GM12878 (cell line): ENCODE measurements around the gene RNF126. TPM values are rescaled to one million over a fixed set of nuclear protein-coding genes. Genes with fewer than 3 reads are reported as not detected.

Experiments used
- IRF4 ChIP-seq: IDR thresholded peaks from 2 replicates; pipeline ENCODE4 v1.6.1; 2011; ENCODE audit warnings: low read depth, low read length
- MEF2A ChIP-seq: IDR thresholded peaks from 2 replicates; pipeline ENCODE4 v1.6.1; 2011; ENCODE audit warnings: low read depth, mild to moderate bottlenecking, low read length, moderate library complexity; ENCODE audit not compliant: insufficient read depth
- NFXL1 ChIP-seq: fragments of 450-650 bp; IDR thresholded peaks from 2 replicates; pipeline ENCODE4 v1.6.1; 2017; ENCODE audit warnings: antibody characterized with exemption, mild to moderate bottlenecking, borderline replicate concordance
- NR2C1 ChIP-seq: fragments of 450-650 bp; IDR thresholded peaks from 2 replicates; pipeline ENCODE4 v1.6.1; 2017; ENCODE audit warnings: antibody characterized with exemption, mild to moderate bottlenecking, moderate library complexity
- POLR2AphosphoS5 ChIP-seq: IDR thresholded peaks from 2 replicates; pipeline ENCODE4 v1.6.1; 2011; ENCODE audit warnings: mild to moderate bottlenecking, low read length, inconsistent platforms
- SIN3A ChIP-seq: IDR thresholded peaks from 2 replicates; pipeline ENCODE4 v1.6.1; 2012; ENCODE audit warnings: low read depth, low read length, improper control_type of control experiment
- ZNF274 ChIP-seq: IDR thresholded peaks from one replicate; pipeline ENCODE4 v1.8.0; 2011; ENCODE audit not compliant: insufficient read length, insufficient read depth
- polyA plus RNA-seq, 11 experiments: library from polyadenylated mRNA; depleted of rRNA in 4 of 11; unstranded in 6 of 11; stranded (reverse) in 5 of 11; fragments of >200 nt; fragmentation: Nextera tagmentation in 4 of 11; fragmentation: Illumina TruSeq in 1 of 11; extraction: Ambion mirVana in 4 of 11; extraction: Trizol in 1 of 11; gene quantifications; 1 replicate in 1 of 11; 2 replicates in 10 of 11; pipeline versions ENCODE4 v1.2.1 to v1.2.3, GENCODE V29; 2011 to 2016; ENCODE audit warnings: inconsistent platforms in 2 of 11, missing spikeins in 2 of 11, low read depth in 1 of 11
- total RNA-seq, 4 experiments: library from RNA; depleted of rRNA in 3 of 4; stranded (reverse); fragments of >200 nt in 3 of 4; fragmentation: Illumina TruSeq in 1 of 4; extraction: Trizol in 1 of 4; gene quantifications; 2 replicates each; pipeline versions ENCODE4 v1.2.1 to v1.2.3, GENCODE V29; 2013 to 2021
- TF ChIP-seq, protein P1 (sequence below): IDR thresholded peaks from 2 replicates; pipeline ENCODE4 v1.6.1; 2012; ENCODE audit warnings: improper control_type of control experiment, low read depth, low read length; ENCODE audit not compliant: insufficient replicate concordance
- TF ChIP-seq, protein P2 (sequence below): IDR thresholded peaks from 2 replicates; pipeline ENCODE4 v1.6.1; 2012; ENCODE audit warnings: low read length, inconsistent platforms
- TF ChIP-seq, protein P3 (sequence below): fragments of 450-650 bp; IDR thresholded peaks from 2 replicates; pipeline ENCODE4 v1.6.1; 2017; ENCODE audit warnings: borderline replicate concordance
- TF ChIP-seq, protein P4 (sequence below): IDR thresholded peaks from 2 replicates; pipeline ENCODE4 v1.6.1; 2012; ENCODE audit warnings: mild to moderate bottlenecking, low read depth, low read length
- TF ChIP-seq, protein P5 (sequence below): fragments of 450-650 bp; IDR thresholded peaks from 2 replicates; pipeline ENCODE4 v1.6.1; 2017; ENCODE audit warnings: mild to moderate bottlenecking
- TF ChIP-seq, protein P6 (sequence below): IDR thresholded peaks from 2 replicates; pipeline ENCODE4 v1.6.1; 2011; ENCODE audit warnings: low read depth, mild to moderate bottlenecking, low read length, moderate library complexity, borderline replicate concordance; ENCODE audit errors: extremely low read depth

RNF126 gene
- total and polyA plus RNA-seq, 10 of the 15 experiments (the other 5 are each of a cell fraction or from before 2014, with no cell fraction given): 0.45 to 100 (median 50.6) TPM

DNA sequence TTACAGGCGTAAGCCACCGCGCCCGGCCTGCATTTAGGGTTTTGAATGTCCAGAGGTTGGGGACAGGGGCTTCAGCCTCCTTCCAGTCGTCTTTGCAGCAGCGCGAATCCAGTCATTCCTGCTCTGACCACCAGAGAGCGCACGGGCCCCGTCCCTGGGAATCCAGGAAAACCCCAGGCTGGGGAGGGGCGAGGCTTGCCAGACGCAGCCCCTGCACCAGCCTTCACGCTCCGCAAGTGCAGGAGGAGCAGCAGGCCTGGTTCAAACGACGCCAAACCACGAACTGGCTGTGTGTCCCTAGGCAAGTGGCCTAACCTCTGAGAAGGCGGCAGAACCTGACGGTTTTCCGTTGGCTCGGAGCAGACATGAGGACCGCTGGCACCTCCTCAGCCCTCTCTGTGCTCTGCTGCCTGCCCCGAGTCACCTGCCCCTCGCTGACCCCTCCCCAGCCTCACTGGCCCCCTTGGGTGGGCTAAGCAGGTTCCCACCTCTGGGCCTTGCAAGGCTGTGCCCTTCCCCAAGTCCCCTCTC, 2.0 kb upstream of the RNF126 start (continued):
- TF ChIP-seq, protein P1, sequence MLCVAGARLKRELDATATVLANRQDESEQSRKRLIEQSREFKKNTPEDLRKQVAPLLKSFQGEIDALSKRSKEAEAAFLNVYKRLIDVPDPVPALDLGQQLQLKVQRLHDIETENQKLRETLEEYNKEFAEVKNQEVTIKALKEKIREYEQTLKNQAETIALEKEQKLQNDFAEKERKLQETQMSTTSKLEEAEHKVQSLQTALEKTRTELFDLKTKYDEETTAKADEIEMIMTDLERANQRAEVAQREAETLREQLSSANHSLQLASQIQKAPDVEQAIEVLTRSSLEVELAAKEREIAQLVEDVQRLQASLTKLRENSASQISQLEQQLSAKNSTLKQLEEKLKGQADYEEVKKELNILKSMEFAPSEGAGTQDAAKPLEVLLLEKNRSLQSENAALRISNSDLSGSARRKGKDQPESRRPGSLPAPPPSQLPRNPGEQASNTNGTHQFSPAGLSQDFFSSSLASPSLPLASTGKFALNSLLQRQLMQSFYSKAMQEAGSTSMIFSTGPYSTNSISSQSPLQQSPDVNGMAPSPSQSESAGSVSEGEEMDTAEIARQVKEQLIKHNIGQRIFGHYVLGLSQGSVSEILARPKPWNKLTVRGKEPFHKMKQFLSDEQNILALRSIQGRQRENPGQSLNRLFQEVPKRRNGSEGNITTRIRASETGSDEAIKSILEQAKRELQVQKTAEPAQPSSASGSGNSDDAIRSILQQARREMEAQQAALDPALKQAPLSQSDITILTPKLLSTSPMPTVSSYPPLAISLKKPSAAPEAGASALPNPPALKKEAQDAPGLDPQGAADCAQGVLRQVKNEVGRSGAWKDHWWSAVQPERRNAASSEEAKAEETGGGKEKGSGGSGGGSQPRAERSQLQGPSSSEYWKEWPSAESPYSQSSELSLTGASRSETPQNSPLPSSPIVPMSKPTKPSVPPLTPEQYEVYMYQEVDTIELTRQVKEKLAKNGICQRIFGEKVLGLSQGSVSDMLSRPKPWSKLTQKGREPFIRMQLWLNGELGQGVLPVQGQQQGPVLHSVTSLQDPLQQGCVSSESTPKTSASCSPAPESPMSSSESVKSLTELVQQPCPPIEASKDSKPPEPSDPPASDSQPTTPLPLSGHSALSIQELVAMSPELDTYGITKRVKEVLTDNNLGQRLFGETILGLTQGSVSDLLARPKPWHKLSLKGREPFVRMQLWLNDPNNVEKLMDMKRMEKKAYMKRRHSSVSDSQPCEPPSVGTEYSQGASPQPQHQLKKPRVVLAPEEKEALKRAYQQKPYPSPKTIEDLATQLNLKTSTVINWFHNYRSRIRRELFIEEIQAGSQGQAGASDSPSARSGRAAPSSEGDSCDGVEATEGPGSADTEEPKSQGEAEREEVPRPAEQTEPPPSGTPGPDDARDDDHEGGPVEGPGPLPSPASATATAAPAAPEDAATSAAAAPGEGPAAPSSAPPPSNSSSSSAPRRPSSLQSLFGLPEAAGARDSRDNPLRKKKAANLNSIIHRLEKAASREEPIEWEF: no peak
- TF ChIP-seq, protein P2, sequence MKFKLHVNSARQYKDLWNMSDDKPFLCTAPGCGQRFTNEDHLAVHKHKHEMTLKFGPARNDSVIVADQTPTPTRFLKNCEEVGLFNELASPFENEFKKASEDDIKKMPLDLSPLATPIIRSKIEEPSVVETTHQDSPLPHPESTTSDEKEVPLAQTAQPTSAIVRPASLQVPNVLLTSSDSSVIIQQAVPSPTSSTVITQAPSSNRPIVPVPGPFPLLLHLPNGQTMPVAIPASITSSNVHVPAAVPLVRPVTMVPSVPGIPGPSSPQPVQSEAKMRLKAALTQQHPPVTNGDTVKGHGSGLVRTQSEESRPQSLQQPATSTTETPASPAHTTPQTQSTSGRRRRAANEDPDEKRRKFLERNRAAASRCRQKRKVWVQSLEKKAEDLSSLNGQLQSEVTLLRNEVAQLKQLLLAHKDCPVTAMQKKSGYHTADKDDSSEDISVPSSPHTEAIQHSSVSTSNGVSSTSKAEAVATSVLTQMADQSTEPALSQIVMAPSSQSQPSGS: no peak
- TF ChIP-seq, protein P3, sequence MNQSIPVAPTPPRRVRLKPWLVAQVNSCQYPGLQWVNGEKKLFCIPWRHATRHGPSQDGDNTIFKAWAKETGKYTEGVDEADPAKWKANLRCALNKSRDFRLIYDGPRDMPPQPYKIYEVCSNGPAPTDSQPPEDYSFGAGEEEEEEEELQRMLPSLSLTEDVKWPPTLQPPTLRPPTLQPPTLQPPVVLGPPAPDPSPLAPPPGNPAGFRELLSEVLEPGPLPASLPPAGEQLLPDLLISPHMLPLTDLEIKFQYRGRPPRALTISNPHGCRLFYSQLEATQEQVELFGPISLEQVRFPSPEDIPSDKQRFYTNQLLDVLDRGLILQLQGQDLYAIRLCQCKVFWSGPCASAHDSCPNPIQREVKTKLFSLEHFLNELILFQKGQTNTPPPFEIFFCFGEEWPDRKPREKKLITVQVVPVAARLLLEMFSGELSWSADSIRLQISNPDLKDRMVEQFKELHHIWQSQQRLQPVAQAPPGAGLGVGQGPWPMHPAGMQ: no peak
- TF ChIP-seq, protein P4, sequence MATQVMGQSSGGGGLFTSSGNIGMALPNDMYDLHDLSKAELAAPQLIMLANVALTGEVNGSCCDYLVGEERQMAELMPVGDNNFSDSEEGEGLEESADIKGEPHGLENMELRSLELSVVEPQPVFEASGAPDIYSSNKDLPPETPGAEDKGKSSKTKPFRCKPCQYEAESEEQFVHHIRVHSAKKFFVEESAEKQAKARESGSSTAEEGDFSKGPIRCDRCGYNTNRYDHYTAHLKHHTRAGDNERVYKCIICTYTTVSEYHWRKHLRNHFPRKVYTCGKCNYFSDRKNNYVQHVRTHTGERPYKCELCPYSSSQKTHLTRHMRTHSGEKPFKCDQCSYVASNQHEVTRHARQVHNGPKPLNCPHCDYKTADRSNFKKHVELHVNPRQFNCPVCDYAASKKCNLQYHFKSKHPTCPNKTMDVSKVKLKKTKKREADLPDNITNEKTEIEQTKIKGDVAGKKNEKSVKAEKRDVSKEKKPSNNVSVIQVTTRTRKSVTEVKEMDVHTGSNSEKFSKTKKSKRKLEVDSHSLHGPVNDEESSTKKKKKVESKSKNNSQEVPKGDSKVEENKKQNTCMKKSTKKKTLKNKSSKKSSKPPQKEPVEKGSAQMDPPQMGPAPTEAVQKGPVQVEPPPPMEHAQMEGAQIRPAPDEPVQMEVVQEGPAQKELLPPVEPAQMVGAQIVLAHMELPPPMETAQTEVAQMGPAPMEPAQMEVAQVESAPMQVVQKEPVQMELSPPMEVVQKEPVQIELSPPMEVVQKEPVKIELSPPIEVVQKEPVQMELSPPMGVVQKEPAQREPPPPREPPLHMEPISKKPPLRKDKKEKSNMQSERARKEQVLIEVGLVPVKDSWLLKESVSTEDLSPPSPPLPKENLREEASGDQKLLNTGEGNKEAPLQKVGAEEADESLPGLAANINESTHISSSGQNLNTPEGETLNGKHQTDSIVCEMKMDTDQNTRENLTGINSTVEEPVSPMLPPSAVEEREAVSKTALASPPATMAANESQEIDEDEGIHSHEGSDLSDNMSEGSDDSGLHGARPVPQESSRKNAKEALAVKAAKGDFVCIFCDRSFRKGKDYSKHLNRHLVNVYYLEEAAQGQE: no peak
- TF ChIP-seq POLR2AphosphoS5: no peak
- peak; percentile 39; the same call in 1 of the 2 replicates for TF ChIP-seq IRF4
- no peak for TF ChIP-seq NFXL1
- TF ChIP-seq, protein P5, sequence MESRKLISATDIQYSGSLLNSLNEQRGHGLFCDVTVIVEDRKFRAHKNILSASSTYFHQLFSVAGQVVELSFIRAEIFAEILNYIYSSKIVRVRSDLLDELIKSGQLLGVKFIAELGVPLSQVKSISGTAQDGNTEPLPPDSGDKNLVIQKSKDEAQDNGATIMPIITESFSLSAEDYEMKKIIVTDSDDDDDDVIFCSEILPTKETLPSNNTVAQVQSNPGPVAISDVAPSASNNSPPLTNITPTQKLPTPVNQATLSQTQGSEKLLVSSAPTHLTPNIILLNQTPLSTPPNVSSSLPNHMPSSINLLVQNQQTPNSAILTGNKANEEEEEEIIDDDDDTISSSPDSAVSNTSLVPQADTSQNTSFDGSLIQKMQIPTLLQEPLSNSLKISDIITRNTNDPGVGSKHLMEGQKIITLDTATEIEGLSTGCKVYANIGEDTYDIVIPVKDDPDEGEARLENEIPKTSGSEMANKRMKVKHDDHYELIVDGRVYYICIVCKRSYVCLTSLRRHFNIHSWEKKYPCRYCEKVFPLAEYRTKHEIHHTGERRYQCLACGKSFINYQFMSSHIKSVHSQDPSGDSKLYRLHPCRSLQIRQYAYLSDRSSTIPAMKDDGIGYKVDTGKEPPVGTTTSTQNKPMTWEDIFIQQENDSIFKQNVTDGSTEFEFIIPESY: no peak
- TF ChIP-seq ZNF274: no peak
- TF ChIP-seq MEF2A: no peak
- no peak for TF ChIP-seq SIN3A
- no peak for TF ChIP-seq NR2C1
- TF ChIP-seq, protein P6, sequence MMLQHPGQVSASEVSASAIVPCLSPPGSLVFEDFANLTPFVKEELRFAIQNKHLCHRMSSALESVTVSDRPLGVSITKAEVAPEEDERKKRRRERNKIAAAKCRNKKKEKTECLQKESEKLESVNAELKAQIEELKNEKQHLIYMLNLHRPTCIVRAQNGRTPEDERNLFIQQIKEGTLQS: no peak
